H1 (cell line): ENCODE measurements around the gene ANKS1A. TPM values are rescaled to one million over a fixed set of nuclear protein-coding genes. Genes with fewer than 3 reads are reported as not detected.

Experiments used
- CTCF ChIA-PET: fragments of 300-600 bp; sonication (Branson Sonifier 250); formaldehyde crosslinking; loops from one replicate; lab custom pipeline; 2021; ENCODE audit not compliant: partially characterized antibody; lab: Charles Lee
- POLR2A ChIA-PET: fragments of 300-600 bp; sonication (Branson Sonifier 250); formaldehyde crosslinking; loops from one replicate; lab custom pipeline; 2021; ENCODE audit warnings: inconsistent platforms; ENCODE audit not compliant: partially characterized antibody; lab: Charles Lee
- DNase-seq, 2 experiments: peaks; one replicate each; pipeline versions ENCODE4 v3.0.0 to v3.0.0-alpha.2; 2010 to 2022; ENCODE audit warnings: low spot score in 2 of 2, low read depth in 1 of 2, mixed read lengths in 1 of 2
- FAIRE-seq: peaks from 2 replicates; lab custom pipeline; 2011; peaks lifted over from hg19 to GRCh38; lab: Jason Lieb, UNC
- H2AFZ ChIP-seq: 2 replicates; pipeline ENCODE4 v1.8.1; 2012; ENCODE audit warnings: low read length, inconsistent platforms
- H2AK5ac ChIP-seq: 2 replicates; pipeline ENCODE4 v1.6.1; 2013; ENCODE audit warnings: low read depth, low read length
- H2BK120ac ChIP-seq: replicated peaks from 2 replicates; pipeline ENCODE3; 2013; ENCODE audit warnings: low read depth, low read length, inconsistent platforms
- H2BK12ac ChIP-seq: 2 replicates; pipeline ENCODE4 v1.6.1; 2013; ENCODE audit warnings: low read depth, low read length
- H2BK15ac ChIP-seq: 2 replicates; pipeline ENCODE4 v1.6.1; 2013; ENCODE audit warnings: low read length
- H2BK20ac ChIP-seq: 2 replicates; pipeline ENCODE4 v1.6.1; 2013; ENCODE audit warnings: low read length
- H2BK5ac ChIP-seq: 2 replicates; pipeline ENCODE4 v1.6.1; 2013; ENCODE audit warnings: low read depth, low read length
- H3K14ac ChIP-seq: 2 replicates; pipeline ENCODE4 v1.6.1; 2013; ENCODE audit warnings: inconsistent platforms; ENCODE audit not compliant: insufficient read length
- H3K18ac ChIP-seq: 2 replicates; pipeline ENCODE4 v1.6.1; 2013; ENCODE audit warnings: low read length; ENCODE audit errors: extremely low read depth
- H3K23ac ChIP-seq: 2 replicates; pipeline ENCODE4 v1.6.1; 2013; ENCODE audit warnings: inconsistent platforms; ENCODE audit not compliant: insufficient read length
- H3K23me2 ChIP-seq: 2 replicates; pipeline ENCODE4 v1.6.1; 2013; ENCODE audit warnings: low read depth, low read length
- H3K27ac ChIP-seq: 2 replicates; pipeline ENCODE4 v1.6.1; 2011; ENCODE audit warnings: low read depth, low read length, inconsistent platforms
- H3K27me3 ChIP-seq, 4 experiments: replicated peaks in 1 of 4; 1 replicate in 1 of 4; 2 replicates in 3 of 4; pipeline versions ENCODE4 v1.6.1 to v1.8.1; 2011 to 2013; ENCODE audit warnings: low read length in 3 of 4, mild to moderate bottlenecking in 3 of 4, inconsistent platforms in 2 of 4, mixed read lengths in 2 of 4, moderate library complexity in 1 of 4; ENCODE audit not compliant: control insufficient read depth in 3 of 4, insufficient read depth in 3 of 4; ENCODE audit errors: extremely low read depth in 1 of 4
- H3K36me3 ChIP-seq, 4 experiments: 2 replicates each; pipeline versions ENCODE4 v1.6.1 to v1.8.1; 2011 to 2013; ENCODE audit warnings: mild to moderate bottlenecking in 4 of 4, low read length in 3 of 4, moderate library complexity in 2 of 4, control low read depth in 1 of 4, inconsistent platforms in 1 of 4; ENCODE audit not compliant: insufficient read depth in 4 of 4, control insufficient read depth in 2 of 4
- H3K4ac ChIP-seq: replicated peaks from 2 replicates; pipeline ENCODE3; 2013; ENCODE audit warnings: low read length, low read depth, mixed read lengths, inconsistent platforms; ENCODE audit not compliant: insufficient read length
- H3K4me1 ChIP-seq, 4 experiments: replicated peaks in 1 of 4; 1 replicate in 1 of 4; 2 replicates in 3 of 4; pipeline versions ENCODE4 v1.6.1 to v1.8.1; 2011 to 2013; ENCODE audit warnings: low read length in 3 of 4, inconsistent platforms in 2 of 4, mixed read lengths in 1 of 4; ENCODE audit not compliant: insufficient read depth in 4 of 4, control insufficient read depth in 3 of 4
- H3K4me2 ChIP-seq, 2 experiments: 2 replicates each; pipeline versions ENCODE4 v1.6.1 to v1.8.1; 2011 to 2013; ENCODE audit warnings: low read depth in 2 of 2, low read length in 2 of 2, control low read depth in 1 of 2, inconsistent platforms in 1 of 2, mild to moderate bottlenecking in 1 of 2; ENCODE audit not compliant: insufficient read depth in 1 of 2
- H3K4me3 ChIP-seq, 4 experiments: fragments of 200-600, 300-600 bp in 1 of 4; sonication (generic), shearing (Covaris generic), sonication (Bioruptor Twin) in 1 of 4; 2 replicates each; pipeline versions ENCODE4 v1.5.1 to v1.8.1; 2011 to 2016; ENCODE audit warnings: low read length in 4 of 4, low read depth in 3 of 4, control low read depth in 2 of 4, inconsistent platforms in 2 of 4, mild to moderate bottlenecking in 2 of 4, mixed read lengths in 1 of 4, moderate library complexity in 1 of 4; ENCODE audit not compliant: insufficient read depth in 2 of 4; ENCODE audit errors: extremely low read depth in 1 of 4
- H3K56ac ChIP-seq: replicated peaks from 2 replicates; pipeline ENCODE3; 2013; ENCODE audit warnings: low read depth, mild to moderate bottlenecking, mixed read lengths, low read length, inconsistent platforms; ENCODE audit not compliant: insufficient read length
- H3K79me1 ChIP-seq: 2 replicates; pipeline ENCODE4 v1.6.1; 2013; ENCODE audit warnings: low read depth, low read length, control low read depth
- H3K79me2 ChIP-seq, 2 experiments: 2 replicates each; pipeline versions ENCODE4 v1.6.1 to v1.8.1; 2012 to 2013; ENCODE audit warnings: low read length in 2 of 2, mild to moderate bottlenecking in 2 of 2, inconsistent platforms in 1 of 2; ENCODE audit not compliant: insufficient read depth in 2 of 2, control insufficient read depth in 1 of 2
- H3K9ac ChIP-seq, 4 experiments: replicated peaks in 1 of 4; 1 replicate in 1 of 4; 2 replicates in 3 of 4; pipeline versions ENCODE4 v1.6.1 to v1.8.1; 2011 to 2013; ENCODE audit warnings: low read depth in 3 of 4, low read length in 3 of 4, control low read depth in 2 of 4, mild to moderate bottlenecking in 2 of 4, moderate library complexity in 2 of 4, inconsistent platforms in 1 of 4; ENCODE audit errors: extremely low read depth in 1 of 4
- H3K9me3 ChIP-seq, 2 experiments: 2 replicates each; pipeline versions ENCODE4 v1.6.1 to v1.8.1; 2012 to 2013; ENCODE audit warnings: mild to moderate bottlenecking in 2 of 2, moderate library complexity in 2 of 2, control low read depth in 1 of 2, inconsistent platforms in 1 of 2, low read depth in 1 of 2, low read length in 1 of 2, mixed read lengths in 1 of 2; ENCODE audit not compliant: insufficient read depth in 2 of 2
- H4K20me1 ChIP-seq, 2 experiments: replicated peaks in 1 of 2; 2 replicates each; pipeline versions ENCODE3 to v1.8.1; 2011 to 2013; ENCODE audit warnings: inconsistent platforms in 2 of 2, low read length in 2 of 2, mild to moderate bottlenecking in 1 of 2; ENCODE audit not compliant: insufficient read depth in 2 of 2, control insufficient read depth in 1 of 2
- H4K5ac ChIP-seq: 2 replicates; pipeline ENCODE4 v1.6.1; 2013; ENCODE audit warnings: low read length, low read depth, mixed read lengths, inconsistent platforms; ENCODE audit not compliant: insufficient read length
- H4K8ac ChIP-seq: 2 replicates; pipeline ENCODE4 v1.8.0; 2013; ENCODE audit warnings: mild to moderate bottlenecking, moderate library complexity, low read length, inconsistent platforms; ENCODE audit not compliant: insufficient read depth; ENCODE audit errors: extremely low read depth
- H4K91ac ChIP-seq: replicated peaks from 2 replicates; pipeline ENCODE3; 2013; ENCODE audit warnings: low read length, mixed read lengths, inconsistent platforms; ENCODE audit not compliant: insufficient read length
- TEAD4 ChIP-seq: IDR thresholded peaks from 2 replicates; pipeline ENCODE4 v1.6.1; 2012; ENCODE audit warnings: low read depth, low read length, inconsistent platforms, mixed read lengths
- WGBS, 2 experiments: shearing (Covaris generic) in 1 of 2; methylation state at CpG; one replicate each; pipeline versions ENCODE4 v1.1.6 to v1.1.7; 2013 to 2015; ENCODE audit warnings: low lambda C conversion rate in 2 of 2, mixed read lengths in 2 of 2, inconsistent platforms in 1 of 2, low coverage in 1 of 2, missing lambda C conversion rate in 1 of 2; ENCODE audit not compliant: insufficient replicate concordance in 2 of 2, insufficient coverage in 1 of 2, insufficient read length in 1 of 2; ENCODE audit errors: extremely low coverage in 1 of 2, missing lambda C conversion rate in 1 of 2; 5-methylcytosine and 5-hydroxymethylcytosine counted together
- polyA plus RNA-seq, 7 experiments: library from polyadenylated mRNA; depleted of rRNA in 3 of 7; stranded (reverse) in 5 of 7; unstranded in 2 of 7; fragments of >200 nt in 5 of 7; fragments of 200-250 nt in 2 of 7; gene quantifications; 1 replicate in 5 of 7; 2 replicates in 1 of 7; 4 replicates in 1 of 7; pipeline versions ENCODE4 v1.2.1 to v1.2.3, GENCODE V29; 2011 to 2013; ENCODE audit warnings: missing spikeins in 2 of 7, mixed read lengths in 2 of 7
- total RNA-seq: library from RNA; stranded (reverse); fragmentation: NEBNext Ultra II Directional; extraction: Animal tissue kit (Norgen Biotek cat#: 25700); gene quantifications from 2 replicates; pipeline ENCODE4 v1.2.1, GENCODE V29; 2021

Gene ANKS1A
- total and polyA plus RNA-seq, 2 of the 8 experiments (the other 6 are each of a cell fraction or from before 2014, with no cell fraction given): 9.8 to 30.9 TPM

DNA sequence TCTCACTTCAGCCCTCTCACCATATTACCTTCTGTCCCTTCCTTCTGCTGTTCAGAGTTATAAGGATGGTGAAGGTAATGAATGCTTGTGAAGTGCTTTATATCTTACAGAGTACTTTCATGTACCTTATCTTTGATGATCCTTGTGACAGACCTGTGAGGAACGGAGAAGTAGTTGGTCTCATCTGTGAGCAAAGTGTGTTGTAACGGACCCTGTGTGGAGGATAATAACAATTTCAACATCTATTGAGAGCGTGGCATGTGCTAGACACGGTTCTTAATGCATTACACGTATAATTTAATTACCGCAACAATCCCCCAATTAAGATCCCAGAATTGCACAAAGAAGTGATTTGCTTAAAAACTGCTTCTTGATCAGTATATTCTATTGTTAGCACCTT lies 124.6 kb downstream of the ANKS1A start:
- CTCF ChIA-PET: interaction anchor here (1.1 kb wide), 1 partner anchor 45 kb away, joined by 3 read pairs; no protein-coding TSS in a partner anchor
- no peak overlapping the region for H2AK5ac ChIP-seq
- no peak overlapping the region for H3K23ac ChIP-seq
- DNase-seq: no peak
- H4K8ac ChIP-seq: no peak overlapping the region
- no peaks in the 10 kb centered on the region for H4K20me1 ChIP-seq
- no peak overlapping the region for H3K56ac ChIP-seq
- no peak overlapping the region for H3K9ac ChIP-seq
- H3K27me3 ChIP-seq: no peaks in the 10 kb centered on the region
- H3K79me1 ChIP-seq: no peaks in the 10 kb centered on the region
- H4K5ac ChIP-seq: no peak overlapping the region
- H3K18ac ChIP-seq: no peak overlapping the region
- H2BK12ac ChIP-seq: no peak overlapping the region
- TF ChIP-seq TEAD4: no peak
- TF ChIP-seq, all 59 proteins: peak for 0
- H3K4me3 ChIP-seq: no peak overlapping the region
- H3K27ac ChIP-seq: no peak overlapping the region
- H2BK15ac ChIP-seq: no peak overlapping the region
- no peak for FAIRE-seq
- no peak overlapping the region for H2BK120ac ChIP-seq
- 88% methylated on average over 6 of the region's 6 CpGs; no CpG with 5 or more reads in 1 of the 2 experiments for WGBS, 2 experiments
- no peak overlapping the region for H3K14ac ChIP-seq
- no peak overlapping the region for H2AFZ ChIP-seq
- H3K23me2 ChIP-seq: no peaks in the 10 kb centered on the region
- peaks cover 0 to 6% (median 0%) of the 10 kb centered on the region in 4 experiments; a peak in 2 of 7 replicates for H3K4me1 ChIP-seq
- H3K4ac ChIP-seq: no peak overlapping the region
- H2BK5ac ChIP-seq: no peak overlapping the region
- no peak overlapping the region for H4K91ac ChIP-seq
- no peaks in the 10 kb centered on the region for H3K9me3 ChIP-seq
- POLR2A ChIA-PET: no interaction called here
- peaks cover 0 to 10% (median 6%) of the 10 kb centered on the region in 4 experiments; a peak in 4 of 8 replicates for H3K36me3 ChIP-seq
- no peak overlapping the region for H2BK20ac ChIP-seq
- no peaks in the 10 kb centered on the region for H3K79me2 ChIP-seq
- no peak overlapping the region for H3K4me2 ChIP-seq
